Measurements from ENCODE around the gene RPL32.
A peak's percentile ranks its signal among the peaks of the same experiment; 100 is the strongest.

RPL32 gene

GRCh38 chr3:12832350-12833221, 8.8 kb downstream of the RPL32 start:
- no peak for DNase-seq (ENCODE audit: low read depth)

GRCh38 chr3:12831301-12831866, 10.0 kb downstream of the RPL32 start:
- no peak for DNase-seq (ENCODE audit: low read depth)

GRCh38 chr3:12830785-12831156, 10.6 kb downstream of the RPL32 start:
- no peak for DNase-seq (ENCODE audit: low read depth)

- DNase-seq (ENCODE audit: low read depth): no peak
Observed at GRCh38 chr3:12829886-12830784, 11.2 kb downstream of the RPL32 start.

- DNase-seq (ENCODE audit: low read depth): no peak
Observed at GRCh38 chr3:12829404-12829803, 12.0 kb downstream of the RPL32 start.

GRCh38 chr3:12828751-12829150, 12.6 kb downstream of the RPL32 start:
- no peak for DNase-seq (ENCODE audit: low read depth)

- no peak for DNase-seq (ENCODE audit: low read depth)
Observed at GRCh38 chr3:12825156-12825555, 16.2 kb downstream of the RPL32 start.

- DNase-seq (ENCODE audit: low read depth): no peak
Observed at GRCh38 chr3:12824299-12824698, 17.1 kb downstream of the RPL32 start.

GRCh38 chr3:12822725-12823373, 18.5 kb downstream of the RPL32 start:
- no peak for DNase-seq (ENCODE audit: low read depth)

- DNase-seq (ENCODE audit: low read depth): no peak
Observed at GRCh38 chr3:12818773-12819172, 22.6 kb downstream of the RPL32 start.

- no peak for DNase-seq (ENCODE audit: low read depth)
Observed at GRCh38 chr3:12818273-12818672, 23.1 kb downstream of the RPL32 start.

GRCh38 chr3:12817343-12817710, 24.0 kb downstream of the RPL32 start:
- DNase-seq (ENCODE audit: low read depth): no peak

- no peak for DNase-seq (ENCODE audit: low read depth)
Observed at GRCh38 chr3:12816521-12817342, 24.6 kb downstream of the RPL32 start.

- no peak for DNase-seq (ENCODE audit: low read depth)
Observed at GRCh38 chr3:12815719-12816118, 25.6 kb downstream of the RPL32 start.

GRCh38 chr3:12815078-12815477, 26.3 kb downstream of the RPL32 start:
- no peak for DNase-seq (ENCODE audit: low read depth)

GRCh38 chr3:12813967-12814366, 27.4 kb downstream of the RPL32 start:
- DNase-seq (ENCODE audit: low read depth): no peak

- DNase-seq (ENCODE audit: low read depth): no peak
Observed at GRCh38 chr3:12812812-12813211, 28.6 kb downstream of the RPL32 start.

GRCh38 chr3:12810961-12811360, 30.4 kb downstream of the RPL32 start:
- DNase-seq (ENCODE audit: low read depth): no peak

GRCh38 chr3:12810013-12810780, 31.2 kb downstream of the RPL32 start:
- peak; percentile 87 for DNase-seq (ENCODE audit: low read depth)

GRCh38 chr3:12809435-12809834, 31.9 kb downstream of the RPL32 start:
- no peak for DNase-seq (ENCODE audit: low read depth)

GRCh38 chr3:12809001-12809400, 32.4 kb downstream of the RPL32 start:
- no peak for DNase-seq (ENCODE audit: low read depth)

Measured in activated T-helper 9 cell treated with anti-CD3 and anti-CD28 coated beads, Interleukin-2, amount 50 U/mL, for 16 hours (primary cell).